GM19372 (cell line): Measurements from ENCODE around the gene C10orf90.

Experiments
- ATAC-seq: cut with Tn5 transposase; IDR thresholded peaks from one replicate; pipeline ENCODE4 v1.9.1; 2021; ENCODE audit warnings: mild to moderate bottlenecking, low read depth, moderate library complexity; ENCODE audit not compliant: unreplicated experiment

C10orf90 gene

DNA sequence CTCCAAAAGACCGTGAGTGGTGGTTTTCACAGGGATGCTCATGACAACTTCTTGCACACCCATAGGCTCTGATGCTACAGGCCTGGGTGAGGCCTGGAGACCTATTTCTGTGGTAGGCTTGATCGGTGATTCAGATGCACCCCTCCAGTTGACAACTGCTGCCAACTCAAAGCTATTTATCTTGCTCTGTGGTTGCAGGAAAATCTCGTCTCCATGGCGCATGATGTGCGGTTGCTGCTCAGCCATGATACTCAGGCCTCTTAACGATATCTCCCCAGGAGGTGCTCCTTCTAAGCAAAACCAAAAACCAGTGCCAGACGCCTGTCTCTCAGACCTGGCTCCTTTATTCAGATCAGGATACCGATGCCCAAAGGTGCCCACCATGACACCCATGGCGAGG, 31.4 kb downstream of the C10orf90 start:
- ATAC-seq, result no peak

GRCh38 chr10:126638542-126638941, 32.0 kb downstream of the C10orf90 start:
- ATAC-seq, result no peak

GRCh38 chr10:126637501-126637900, 33.0 kb downstream of the C10orf90 start:
- ATAC-seq, result no peak

DNA sequence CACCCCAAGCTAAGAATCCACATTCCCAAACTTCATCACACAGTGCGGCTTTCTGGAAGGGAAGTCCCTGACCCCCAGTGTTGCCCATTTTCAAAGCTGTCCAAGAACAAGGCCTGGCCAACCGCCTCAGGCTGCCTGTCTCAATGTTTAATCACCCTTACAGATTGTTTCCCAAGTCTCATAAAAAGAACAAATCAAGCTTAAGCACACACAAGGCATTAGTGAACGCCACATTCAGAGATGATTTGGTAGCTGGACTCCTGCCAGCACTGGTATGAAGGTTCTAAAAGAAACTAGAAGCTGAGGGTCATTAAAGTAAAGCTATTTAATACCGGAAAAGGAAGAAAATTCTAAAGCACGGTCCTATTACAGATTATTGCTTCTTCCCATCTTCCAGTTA, 35.6 kb downstream of the C10orf90 start:
- no peak for ATAC-seq

GRCh38 chr10:126634347-126634746, 36.1 kb downstream of the C10orf90 start:
- no peak for ATAC-seq

- ATAC-seq, result no peak
Observed at GRCh38 chr10:126632705-126633104, 37.8 kb downstream of the C10orf90 start.

- ATAC-seq, result no peak
Observed at GRCh38 chr10:126629925-126630624, 40.4 kb downstream of the C10orf90 start.

GRCh38 chr10:126628746-126629145, 41.7 kb downstream of the C10orf90 start:
- ATAC-seq, result no peak

- no peak for ATAC-seq
Observed at GRCh38 chr10:126621846-126622245, 48.6 kb downstream of the C10orf90 start.

DNA sequence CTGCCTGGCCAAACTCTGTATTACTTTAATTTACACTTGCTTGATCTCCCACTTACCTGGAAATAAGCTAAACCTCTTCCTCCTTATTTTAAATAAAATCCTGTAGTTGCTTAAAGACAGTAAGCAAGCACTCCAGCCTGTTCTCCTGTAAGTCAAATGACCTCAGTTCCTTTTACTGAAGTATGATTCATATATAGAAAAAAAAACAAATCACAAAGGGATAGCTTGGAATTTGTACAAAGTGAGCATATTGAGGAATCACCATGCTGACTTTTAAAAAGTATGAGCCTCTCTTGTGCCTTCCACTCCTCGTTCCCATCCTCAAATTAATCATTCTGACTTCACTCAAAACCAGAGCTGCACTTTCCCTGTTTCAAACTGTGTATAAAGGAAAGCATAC, 52.0 kb downstream of the C10orf90 start:
- no peak for ATAC-seq

GRCh38 chr10:126617733-126618132, 52.8 kb downstream of the C10orf90 start:
- no peak for ATAC-seq

DNA sequence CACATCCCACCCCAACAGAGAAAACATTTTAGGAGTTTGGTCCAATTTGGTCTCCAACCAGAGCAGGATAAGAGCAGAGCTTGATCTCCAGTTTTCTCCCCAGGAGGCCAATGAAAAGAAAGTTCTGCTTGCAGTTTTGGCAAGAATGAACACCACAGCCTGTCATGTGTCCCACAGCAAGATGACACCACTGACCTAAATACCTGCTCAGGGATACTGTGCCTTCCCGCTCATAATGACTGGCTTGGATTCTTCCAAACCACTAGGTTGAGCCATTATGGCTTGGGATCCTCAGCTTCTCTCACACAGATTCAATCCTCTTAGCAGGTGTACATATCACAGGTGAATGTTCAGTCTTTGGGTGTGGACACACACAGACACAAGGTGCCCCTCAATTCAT, 53.3 kb downstream of the C10orf90 start:
- ATAC-seq, result no peak

DNA sequence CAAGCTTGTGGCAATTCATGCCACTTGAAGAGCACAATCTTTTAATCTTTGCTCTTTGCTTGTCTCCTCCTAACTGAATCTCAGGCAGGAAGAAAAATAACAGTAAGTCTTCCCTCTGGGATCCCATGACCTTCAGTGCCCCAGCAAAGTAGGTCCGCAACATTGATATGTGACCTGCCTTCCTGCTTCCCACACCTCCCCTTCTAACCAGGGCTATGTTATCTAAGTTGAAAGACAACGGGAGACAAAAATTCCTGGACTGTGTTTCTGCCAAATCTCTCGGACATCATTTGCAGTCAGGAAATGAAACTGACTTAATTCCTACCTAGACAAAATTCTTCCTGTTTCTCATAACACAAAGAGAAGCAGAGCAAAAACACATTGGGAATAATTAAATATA, 53.8 kb downstream of the C10orf90 start:
- no peak for ATAC-seq

DNA sequence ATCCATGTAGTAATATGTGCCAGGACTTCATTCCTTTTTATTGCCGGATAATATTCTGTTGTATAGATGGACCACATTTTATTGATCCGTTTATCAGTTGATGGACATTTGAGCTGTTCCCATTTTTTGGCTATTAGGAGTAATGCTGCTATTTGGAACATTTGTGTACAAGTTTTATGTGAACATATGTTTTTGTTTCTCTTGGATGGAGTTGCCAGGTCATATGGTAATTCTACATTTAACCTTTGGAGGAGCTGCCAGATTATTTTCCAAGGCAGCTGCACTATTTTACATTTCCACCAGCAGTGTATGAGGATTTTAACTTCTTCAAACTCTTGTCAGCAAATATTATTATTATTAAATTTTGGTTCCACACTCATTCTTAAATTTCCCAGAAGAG, 59.2 kb downstream of the C10orf90 start:
- no peak for ATAC-seq

DNA sequence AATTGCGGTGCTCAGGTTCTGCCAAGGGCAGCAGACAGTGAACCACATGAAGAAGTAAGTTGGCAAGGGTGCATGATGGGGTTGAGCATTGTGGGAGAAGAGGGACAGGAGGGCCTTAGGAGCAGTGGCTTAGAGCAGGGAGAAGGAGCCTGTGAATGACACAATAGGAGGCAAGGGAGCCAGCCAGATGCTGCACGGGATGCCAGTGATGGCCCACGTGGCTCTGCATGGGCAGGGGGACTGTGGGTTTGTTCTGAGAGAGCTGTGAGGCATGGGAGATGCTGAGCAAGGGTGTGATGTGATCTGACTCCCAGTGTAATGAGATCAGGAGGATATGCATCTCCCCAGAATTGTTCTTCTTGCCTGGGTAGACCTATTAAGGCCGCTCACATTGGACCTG, 60.9 kb downstream of the C10orf90 start:
- ATAC-seq, result no peak

DNA sequence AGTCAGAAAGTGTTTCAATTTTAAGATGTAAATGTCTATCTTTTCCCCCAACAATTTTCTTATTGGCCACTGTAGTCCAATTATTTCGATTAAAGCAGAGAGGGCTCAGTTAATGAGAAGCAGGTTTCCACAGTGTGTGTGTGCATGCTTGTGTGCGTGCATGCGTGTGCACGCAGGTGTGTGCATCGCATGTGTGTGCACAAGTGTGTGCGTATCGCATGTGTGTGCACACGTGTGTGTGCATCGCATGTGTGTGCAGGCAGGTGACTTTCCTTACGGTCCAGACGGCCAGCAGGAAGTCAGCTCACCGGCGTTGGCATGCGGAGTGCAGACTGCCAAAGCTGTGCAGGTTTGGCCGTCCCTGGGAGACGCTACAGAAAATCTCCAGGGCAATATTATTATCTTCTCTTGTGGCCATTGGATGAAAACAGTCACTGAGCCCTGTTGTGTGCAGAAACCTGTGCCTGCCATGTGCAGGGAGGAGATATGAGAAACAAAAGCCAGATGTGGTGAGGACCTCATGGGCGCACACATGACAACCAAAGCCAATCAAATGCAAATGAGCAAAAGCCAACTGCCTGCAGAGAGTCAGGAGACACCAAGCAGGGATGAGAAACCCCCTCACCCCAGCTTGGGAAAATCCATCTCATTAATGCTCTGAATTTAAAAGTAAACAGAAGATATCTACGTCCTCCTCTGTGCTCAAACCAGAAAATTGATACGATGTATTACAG, 70.4 kb downstream of the C10orf90 start:
- ATAC-seq, result no peak

- no peak for ATAC-seq
Observed at GRCh38 chr10:126598009-126598408, 72.5 kb downstream of the C10orf90 start.

DNA sequence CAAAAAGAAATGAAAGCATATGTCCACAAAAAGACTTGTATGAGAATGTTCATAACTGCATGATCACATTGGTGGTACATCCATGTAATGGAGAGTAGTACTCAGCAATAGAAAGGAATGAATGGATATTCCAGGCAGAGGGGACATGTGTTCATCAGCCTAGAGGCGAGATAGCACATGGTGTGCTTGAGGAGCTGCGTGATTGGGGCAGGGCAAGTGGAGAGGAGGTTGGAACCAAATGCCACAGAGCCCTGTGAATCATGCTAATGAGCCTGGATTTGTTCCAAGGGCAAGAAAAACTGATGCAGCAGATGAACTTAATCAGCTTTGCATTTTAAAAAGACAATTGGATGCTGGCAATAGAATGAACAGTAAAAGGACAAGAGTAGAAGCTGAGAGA, 73.3 kb downstream of the C10orf90 start:
- ATAC-seq, result no peak

DNA sequence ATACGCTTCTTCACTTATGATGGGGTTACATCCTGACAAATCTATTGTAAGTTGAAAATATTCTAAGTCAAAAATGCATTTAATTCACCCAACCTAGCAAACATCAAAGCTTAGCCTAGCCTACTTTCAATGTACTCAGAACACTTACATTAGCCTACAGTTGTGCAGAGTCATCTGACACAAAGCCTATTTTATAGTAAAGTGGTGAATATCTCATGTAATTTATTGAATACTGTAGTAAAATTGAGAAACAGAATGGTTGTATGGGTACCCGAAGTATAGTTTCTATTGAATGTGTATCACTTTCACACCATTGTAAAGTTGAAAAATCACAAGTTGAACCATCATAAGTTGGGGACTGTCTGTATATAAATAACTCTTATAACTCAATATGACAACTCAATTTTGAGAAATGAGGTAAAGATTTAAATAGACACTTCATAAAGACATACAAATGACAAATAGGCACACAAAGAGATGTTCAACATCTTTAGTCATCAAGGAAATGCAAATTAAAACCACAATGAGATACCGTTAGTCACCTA, 73.9 kb downstream of the C10orf90 start:
- no peak for ATAC-seq

DNA sequence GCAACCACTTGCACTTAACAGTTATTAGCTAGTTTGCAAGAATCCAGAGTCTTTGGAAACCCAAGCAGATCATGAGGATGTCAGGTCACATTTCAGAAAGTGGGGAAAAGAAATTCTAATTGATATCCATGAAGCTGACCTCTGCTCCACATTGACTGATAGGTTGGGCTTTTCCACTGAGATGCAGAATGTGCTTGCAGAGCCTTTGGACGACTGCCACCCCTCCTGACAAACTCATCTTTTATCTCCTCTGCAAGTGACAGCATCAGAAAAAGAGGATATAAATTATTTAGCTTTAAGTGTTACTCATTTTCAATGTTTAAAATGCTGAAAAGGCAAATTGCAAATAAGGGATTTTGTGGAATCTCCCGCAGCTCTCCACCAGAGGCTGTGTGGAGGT, 75.3 kb downstream of the C10orf90 start:
- no peak for ATAC-seq

GRCh38 chr10:126593968-126594701, 76.4 kb downstream of the C10orf90 start:
- ATAC-seq, result no peak
